Activated CD4-positive, alpha-beta T cell treated with anti-CD3 and anti-CD28 coated beads for 36 hours (primary cell): ENCODE data around the gene DCLK2. TPM values are rescaled to one million over a fixed set of nuclear protein-coding genes. Genes with fewer than 3 reads are reported as not detected.
A peak's percentile ranks its signal among the peaks of the same experiment; 100 is the strongest.

Experiments used
- ATAC-seq: fragments of 200-7000 bp; cut with Tn5 transposase; one replicate; pipeline ENCODE4 v1.10.0; 2021; ENCODE audit warnings: mild to moderate bottlenecking, moderate library complexity
- CTCF ChIA-PET: fragments of 350-600 bp; sonication (Branson Sonifier 250); formaldehyde crosslinking; loops from one replicate; lab custom pipeline; 2021; ENCODE audit warnings: antibody characterized with exemption; lab: Charles Lee
- POLR2A ChIA-PET: fragments of 350-600 bp; sonication (Branson Sonifier 250); formaldehyde crosslinking; loops from one replicate; lab custom pipeline; 2021; ENCODE audit warnings: antibody characterized with exemption, inconsistent platforms; lab: Charles Lee
- DNase-seq: peaks from one replicate; pipeline ENCODE4 v3.0.0-alpha.2; 2020
- H3K27ac Mint-ChIP-seq: one replicate; pipeline ENCODE4 v1.8.0; 2021; ENCODE audit warnings: mixed read lengths
- H3K27me3 Mint-ChIP-seq: one replicate; pipeline ENCODE4 v1.8.0; 2021; ENCODE audit warnings: mixed read lengths
- H3K36me3 Mint-ChIP-seq: one replicate; pipeline ENCODE4 v1.8.0; 2021; ENCODE audit warnings: low read depth, mixed read lengths
- H3K4me1 Mint-ChIP-seq: one replicate; pipeline ENCODE4 v1.8.0; 2021; ENCODE audit warnings: mixed read lengths
- H3K4me3 Mint-ChIP-seq: one replicate; pipeline ENCODE4 v1.8.0; 2021; ENCODE audit warnings: mild to moderate bottlenecking, moderate library complexity, mixed read lengths
- H3K9me3 Mint-ChIP-seq: one replicate; pipeline ENCODE4 v1.8.0; 2021; ENCODE audit warnings: low read depth, mixed read lengths
- intact Hi-C, 2 experiments: fragments of 100-400 bp; cut with DNase I in 1 of 2; cut with micrococcal nuclease in 1 of 2; formaldehyde crosslinking; loops; one replicate each; pipeline versions ENCODE4 v1.14.2 to v1.15.1; 2022 to 2024; cut with DNase I, micrococcal nuclease
- total RNA-seq, 2 experiments: library from RNA; stranded (reverse); gene quantifications; one replicate each; pipeline ENCODE4 v1.2.3, GENCODE V29; 2021

DCLK2 gene
- total RNA-seq, 2 experiments from 2014 or later, result not detected

DNA sequence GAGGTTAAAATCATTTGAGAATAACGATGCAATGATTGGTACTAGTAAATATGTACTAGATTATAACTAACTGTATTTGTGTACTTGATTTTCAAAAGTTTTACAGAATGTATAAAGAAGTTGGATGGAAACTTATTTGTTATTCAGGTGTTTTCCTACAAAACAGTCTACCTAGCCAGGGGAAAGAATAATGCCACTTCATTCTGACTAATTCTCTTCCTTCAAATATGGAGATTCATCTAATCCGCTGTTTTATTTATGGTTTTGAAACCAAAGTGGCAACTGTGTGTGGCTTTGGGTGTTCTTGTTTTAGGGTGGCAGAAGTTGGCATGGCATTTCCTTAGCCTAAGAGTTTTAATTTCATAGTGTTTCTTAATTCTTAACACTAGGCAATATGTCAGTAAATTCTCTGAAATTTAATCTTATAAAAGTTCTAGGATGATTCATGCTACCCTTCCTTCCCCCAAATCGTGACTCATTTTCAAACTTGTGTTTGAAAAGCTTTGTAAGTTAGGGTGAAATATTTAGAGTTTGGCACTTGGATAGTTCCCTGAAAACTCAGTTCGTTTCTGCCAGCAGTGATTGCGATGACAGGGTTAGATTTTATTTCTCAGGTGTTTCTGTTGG is 62.6 kb downstream of the DCLK2 start:
- ATAC-seq, result peak; percentile 42
- Mint-ChIP-seq H3K4me3 (no peak overlapping the region), H3K27ac (no peak overlapping the region), H3K9me3 (no peaks in the 10 kb centered on the region), H3K36me3 (no peaks in the 10 kb centered on the region), H3K4me1 (peaks cover 6% of the 10 kb centered on the region), H3K27me3 (no peaks in the 10 kb centered on the region)
- ChIA-PET POLR2A (no interaction called here), CTCF (no interaction called here)
- no peak for DNase-seq
- intact Hi-C loops, result no loop called here

DNA sequence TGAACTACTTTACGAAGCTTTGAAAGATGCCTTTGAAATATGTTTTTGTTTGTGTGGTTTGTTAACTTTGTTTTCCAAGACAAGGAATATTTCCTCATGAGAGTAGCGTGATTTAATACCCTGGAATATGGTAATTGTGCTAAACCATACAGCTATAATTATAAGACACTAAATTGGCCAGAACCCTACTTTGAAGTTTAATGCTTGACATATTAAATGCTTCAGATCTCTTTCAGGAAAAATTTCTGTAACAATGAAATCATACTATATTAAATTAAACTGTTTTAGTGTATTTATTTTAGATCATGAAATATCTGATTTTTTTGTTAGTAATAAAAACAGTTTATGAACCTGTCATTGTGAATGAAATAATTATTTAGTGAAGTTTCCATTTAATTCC is 63.5 kb downstream of the DCLK2 start:
- Mint-ChIP-seq H3K36me3 (no peaks in the 10 kb centered on the region), H3K9me3 (no peaks in the 10 kb centered on the region), H3K27ac (no peak overlapping the region), H3K4me1 (peaks cover 6% of the 10 kb centered on the region), H3K27me3 (no peaks in the 10 kb centered on the region), H3K4me3 (no peak overlapping the region)
- CTCF ChIA-PET, result no interaction called here
- no peak for ATAC-seq
- intact Hi-C loops, result no loop called here
- DNase-seq, result no peak
- POLR2A ChIA-PET, result no interaction called here

DNA sequence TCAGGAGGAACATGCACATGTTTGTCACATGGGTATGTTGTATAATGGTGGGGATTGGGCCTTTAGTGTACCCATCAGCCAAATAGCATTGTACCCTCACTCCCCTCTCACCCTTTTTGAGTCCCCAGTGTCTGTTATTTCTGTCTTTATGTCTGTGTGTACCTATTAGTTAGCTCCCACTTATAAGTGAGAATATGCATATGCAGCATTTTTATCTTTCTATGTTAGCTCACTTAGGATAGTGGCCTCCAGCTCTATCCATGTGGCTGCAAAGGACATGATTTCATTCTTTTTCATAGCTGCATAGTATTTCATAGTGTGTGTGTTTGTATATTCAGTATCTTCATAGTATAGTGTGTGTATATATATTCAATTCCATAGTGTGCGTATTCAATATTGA is 64.6 kb downstream of the DCLK2 start:
- ChIA-PET POLR2A (no interaction called here), CTCF (interaction anchor here (0.7 kb wide), 1 partner anchor 139 kb away, joined by 3 read pairs; no protein-coding TSS in a partner anchor)
- Mint-ChIP-seq H3K36me3 (no peaks in the 10 kb centered on the region), H3K27ac (no peak overlapping the region), H3K4me1 (peaks cover 6% of the 10 kb centered on the region), H3K4me3 (no peak overlapping the region), H3K27me3 (no peaks in the 10 kb centered on the region), H3K9me3 (no peaks in the 10 kb centered on the region)
- intact Hi-C loops, result no loop called here
- no peak for DNase-seq
- no peak for ATAC-seq

DNA sequence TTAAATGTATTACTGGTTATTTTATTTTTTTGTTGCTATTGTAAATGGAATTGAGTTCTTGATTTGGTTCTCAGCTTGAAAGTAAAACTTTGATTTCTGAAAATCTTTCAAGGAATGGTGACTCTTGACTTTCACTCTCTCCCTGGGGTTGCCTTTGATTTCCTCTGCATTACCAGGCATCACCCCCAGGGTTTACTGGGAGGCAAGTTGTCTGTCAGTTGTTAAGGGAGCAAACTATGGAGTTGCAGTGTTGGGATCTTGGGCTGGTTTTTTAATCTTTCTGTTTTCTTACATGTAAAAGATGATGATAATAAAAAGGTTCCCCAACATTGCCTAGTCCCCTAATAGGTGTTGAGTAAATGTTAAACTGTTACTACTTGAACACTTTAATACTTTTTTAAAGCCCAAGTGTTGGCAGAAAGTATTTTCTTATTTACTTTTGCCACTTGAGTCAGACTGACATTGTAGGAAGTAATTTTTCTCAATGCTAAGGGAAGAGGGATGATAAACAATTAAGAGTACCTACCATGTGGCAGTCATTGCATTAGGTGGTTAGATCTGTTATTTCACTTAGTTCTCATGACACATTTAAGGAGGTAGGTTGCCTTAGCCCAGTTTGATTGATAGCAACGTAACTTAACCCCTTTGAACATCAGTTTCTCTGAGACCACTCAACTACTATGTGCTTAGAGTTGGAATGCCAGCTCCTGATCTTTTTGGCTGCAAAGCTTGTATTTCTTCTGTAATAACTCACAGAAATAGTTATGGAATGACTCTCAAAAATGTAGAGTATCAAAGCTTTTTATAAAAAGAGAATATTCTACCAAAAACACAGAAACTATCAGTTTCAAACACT is 67.1 kb downstream of the DCLK2 start:
- POLR2A ChIA-PET, result no interaction called here
- Mint-ChIP-seq H3K9me3 (no peaks in the 10 kb centered on the region), H3K27ac (no peak overlapping the region), H3K36me3 (no peaks in the 10 kb centered on the region), H3K27me3 (peaks cover 2% of the 10 kb centered on the region), H3K4me3 (no peak overlapping the region), H3K4me1 (peaks cover 6% of the 10 kb centered on the region)
- intact Hi-C loops, result no loop called here
- no peak for ATAC-seq
- DNase-seq, result no peak
- CTCF ChIA-PET, result no interaction called here

DNA sequence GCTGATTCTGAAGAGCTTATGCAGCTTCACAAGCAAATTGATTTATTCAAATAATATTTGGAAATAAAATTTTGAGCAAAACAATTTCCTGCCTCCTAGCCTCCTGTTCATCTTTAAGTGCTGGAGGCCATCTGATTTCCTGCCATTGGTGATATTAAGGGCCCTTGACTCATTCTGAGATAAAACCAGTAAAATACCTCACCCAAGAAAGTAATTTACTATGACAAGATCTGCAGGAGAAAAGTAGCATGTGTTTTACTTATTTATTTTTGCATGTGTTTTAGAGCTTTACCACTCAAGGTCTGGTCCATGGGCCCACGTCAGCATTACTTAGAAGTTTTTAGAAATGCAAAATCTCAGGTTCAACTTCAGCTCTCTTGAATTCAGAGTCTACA is 67.7 kb downstream of the DCLK2 start:
- no peak overlapping the region for H3K27ac Mint-ChIP-seq
- H3K36me3 Mint-ChIP-seq, result no peaks in the 10 kb centered on the region
- ATAC-seq (no peak), DNase-seq (no peak)
- intact Hi-C loops, result no loop called here
- ChIA-PET POLR2A (no interaction called here), CTCF (no interaction called here)
- no peak overlapping the region for H3K4me3 Mint-ChIP-seq
- H3K27me3 Mint-ChIP-seq, result peaks cover 2% of the 10 kb centered on the region
- H3K4me1 Mint-ChIP-seq, result peaks cover 6% of the 10 kb centered on the region
- H3K9me3 Mint-ChIP-seq, result no peaks in the 10 kb centered on the region

DNA sequence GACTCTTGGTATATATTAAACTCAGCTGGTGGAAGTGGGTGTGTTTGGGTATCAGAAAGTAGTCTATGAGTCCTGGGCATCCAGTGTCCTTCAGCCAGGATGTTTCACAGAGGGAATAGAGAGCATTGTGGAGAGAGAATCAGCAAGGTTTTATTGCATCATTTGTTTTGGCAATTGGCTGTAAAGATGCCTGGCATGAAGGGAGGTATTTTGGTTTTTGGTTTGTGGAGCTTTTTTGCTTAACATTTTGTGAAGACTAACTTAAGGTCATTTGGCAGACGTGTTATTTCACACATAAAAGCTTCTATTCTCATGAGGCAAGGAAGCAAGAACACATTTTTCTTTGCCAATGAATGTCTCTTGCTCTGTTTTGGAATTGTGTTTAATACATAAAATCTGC is 71.1 kb downstream of the DCLK2 start:
- H3K27ac Mint-ChIP-seq, result no peak overlapping the region
- intact Hi-C loops, result no loop called here
- POLR2A ChIA-PET, result no interaction called here

DNA sequence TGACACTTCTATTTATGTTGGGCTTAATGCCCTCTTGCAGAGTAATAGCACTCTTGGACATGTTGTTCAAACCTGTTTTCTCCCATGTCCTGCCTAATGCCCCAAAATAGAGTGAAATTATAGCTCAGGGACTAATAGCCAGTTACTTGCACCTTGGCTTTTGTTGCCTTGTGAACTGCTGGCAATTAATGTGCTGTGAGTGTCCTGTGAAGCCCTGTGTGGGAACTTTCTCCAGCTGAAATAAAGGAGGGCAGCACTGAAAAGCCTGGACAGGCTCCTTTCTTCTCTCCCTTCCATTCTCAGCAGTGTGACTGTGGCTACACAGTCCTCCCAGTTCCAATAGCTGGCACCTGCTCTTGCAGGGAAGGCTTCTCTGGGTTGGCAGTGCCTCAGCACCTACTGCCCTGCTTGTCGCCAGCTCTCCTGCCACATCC is 72.4 kb downstream of the DCLK2 start:
- CTCF ChIA-PET, result no interaction called here
- Mint-ChIP-seq H3K4me1 (no peaks in the 10 kb centered on the region), H3K36me3 (no peaks in the 10 kb centered on the region), H3K27me3 (peaks cover 2% of the 10 kb centered on the region), H3K4me3 (no peak overlapping the region), H3K27ac (no peak overlapping the region), H3K9me3 (no peaks in the 10 kb centered on the region)
- DNase-seq (no peak), ATAC-seq (no peak)
- intact Hi-C loops, result no loop called here
- POLR2A ChIA-PET, result no interaction called here

More for the DNA sequence above, 71.1 kb downstream of the DCLK2 start:
- DNase-seq (no peak), ATAC-seq (no peak)
- H3K36me3 Mint-ChIP-seq, result no peaks in the 10 kb centered on the region
- CTCF ChIA-PET, result no interaction called here
- H3K9me3 Mint-ChIP-seq, result no peaks in the 10 kb centered on the region
- H3K4me3 Mint-ChIP-seq, result no peak overlapping the region
- H3K27me3 Mint-ChIP-seq, result peaks cover 2% of the 10 kb centered on the region
- H3K4me1 Mint-ChIP-seq, result no peaks in the 10 kb centered on the region

DNA sequence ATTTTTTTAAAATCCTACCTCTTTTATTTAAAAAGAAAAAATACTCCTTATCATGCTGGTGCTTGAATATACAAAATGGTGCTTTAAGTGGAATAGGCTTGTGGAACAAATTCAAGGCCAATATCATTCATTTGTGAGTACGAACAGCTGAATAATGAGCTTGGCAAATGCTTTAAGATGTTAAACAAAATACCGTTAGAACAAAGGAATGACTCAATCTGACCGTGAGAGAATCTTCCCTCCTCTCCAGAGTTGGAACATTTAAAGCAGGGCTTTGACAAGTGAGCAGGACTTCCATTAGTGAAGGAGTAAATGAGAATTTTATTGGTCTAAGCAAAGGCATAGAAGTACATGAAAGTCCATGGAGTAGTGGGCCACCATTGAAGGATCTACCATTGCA is 74.5 kb downstream of the DCLK2 start:
- Mint-ChIP-seq H3K36me3 (no peaks in the 10 kb centered on the region), H3K4me3 (no peak overlapping the region), H3K9me3 (no peaks in the 10 kb centered on the region), H3K27ac (no peak overlapping the region), H3K27me3 (peaks cover 2% of the 10 kb centered on the region), H3K4me1 (no peaks in the 10 kb centered on the region)
- DNase-seq (no peak), ATAC-seq (no peak)
- ChIA-PET POLR2A (no interaction called here), CTCF (no interaction called here)
- intact Hi-C loops, result no loop called here

DNA sequence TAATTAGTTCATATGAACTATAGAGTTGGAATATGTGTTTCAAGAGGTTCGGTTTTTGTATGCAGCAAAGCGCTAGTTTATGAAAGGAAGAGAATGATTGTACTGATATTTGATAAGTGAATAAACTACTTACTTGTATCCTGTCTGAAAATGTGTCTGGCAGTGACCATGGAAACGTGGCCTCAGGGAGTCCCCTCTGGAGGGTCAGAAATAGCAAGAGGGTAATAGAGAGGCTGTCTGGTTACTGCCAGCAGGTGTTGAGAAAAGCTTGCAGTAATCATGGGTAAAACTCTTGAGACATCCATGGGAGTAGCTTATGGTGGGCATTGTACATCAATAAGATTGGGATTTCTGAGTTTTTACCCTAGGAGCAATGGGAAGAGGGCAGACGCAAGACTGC is 77.1 kb downstream of the DCLK2 start:
- H3K27ac Mint-ChIP-seq, result no peak overlapping the region
- no peak overlapping the region for H3K4me3 Mint-ChIP-seq
- ChIA-PET CTCF (no interaction called here), POLR2A (no interaction called here)
- no peaks in the 10 kb centered on the region for H3K36me3 Mint-ChIP-seq
- ATAC-seq, result no peak
- no peak for DNase-seq
- intact Hi-C loops, result no loop called here
- H3K9me3 Mint-ChIP-seq, result no peaks in the 10 kb centered on the region
- no peaks in the 10 kb centered on the region for H3K27me3 Mint-ChIP-seq
- H3K4me1 Mint-ChIP-seq, result no peaks in the 10 kb centered on the region

DNA sequence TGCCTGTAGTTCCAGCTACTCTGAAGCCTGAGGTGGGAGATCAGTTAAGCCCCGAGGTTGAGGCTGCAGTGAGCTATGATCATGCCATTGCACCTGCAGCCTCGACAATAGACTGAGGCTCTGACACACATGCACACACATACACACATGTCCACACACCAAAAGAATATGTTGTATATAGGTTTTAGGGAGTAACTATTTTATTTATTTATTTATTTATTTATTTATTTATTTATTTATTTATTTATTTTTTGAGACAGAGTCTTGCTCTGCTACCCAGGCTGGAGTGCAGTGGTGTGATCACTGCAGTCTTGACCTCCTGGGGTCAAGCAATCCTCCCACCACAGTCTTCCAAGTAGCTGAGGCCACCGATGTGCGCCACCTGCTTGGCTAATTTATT is 78.3 kb downstream of the DCLK2 start:
- Mint-ChIP-seq H3K9me3 (no peaks in the 10 kb centered on the region), H3K4me1 (no peaks in the 10 kb centered on the region), H3K27me3 (no peaks in the 10 kb centered on the region), H3K4me3 (no peak overlapping the region), H3K27ac (no peak overlapping the region), H3K36me3 (no peaks in the 10 kb centered on the region)
- intact Hi-C loops, result no loop called here
- ChIA-PET CTCF (no interaction called here), POLR2A (no interaction called here)
- ATAC-seq, result no peak
- DNase-seq, result no peak

DNA sequence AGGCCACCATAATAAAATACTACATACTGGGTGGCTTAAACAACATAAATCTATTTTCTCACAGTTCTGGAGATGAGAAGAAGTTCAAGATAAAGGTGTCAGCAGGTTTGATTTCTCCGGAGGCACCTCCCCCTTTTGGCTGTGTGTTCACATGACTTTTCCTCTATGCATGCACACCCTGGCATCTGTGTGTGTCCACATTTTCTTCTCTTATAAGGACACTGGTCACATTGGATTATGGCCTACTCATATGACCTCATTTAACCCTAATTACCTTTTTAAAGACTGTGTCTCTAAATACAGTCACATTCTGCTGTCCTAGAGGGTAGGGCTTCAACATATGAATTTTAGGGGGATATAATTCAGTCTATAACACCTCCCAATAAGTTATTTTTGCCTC is 79.8 kb downstream of the DCLK2 start:
- Mint-ChIP-seq H3K27ac (no peak overlapping the region), H3K4me1 (no peaks in the 10 kb centered on the region), H3K27me3 (no peaks in the 10 kb centered on the region), H3K4me3 (no peak overlapping the region), H3K9me3 (no peaks in the 10 kb centered on the region), H3K36me3 (no peaks in the 10 kb centered on the region)
- CTCF ChIA-PET, result no interaction called here
- ATAC-seq (no peak), DNase-seq (no peak)
- POLR2A ChIA-PET, result no interaction called here
- intact Hi-C loops, result no loop called here

DNA sequence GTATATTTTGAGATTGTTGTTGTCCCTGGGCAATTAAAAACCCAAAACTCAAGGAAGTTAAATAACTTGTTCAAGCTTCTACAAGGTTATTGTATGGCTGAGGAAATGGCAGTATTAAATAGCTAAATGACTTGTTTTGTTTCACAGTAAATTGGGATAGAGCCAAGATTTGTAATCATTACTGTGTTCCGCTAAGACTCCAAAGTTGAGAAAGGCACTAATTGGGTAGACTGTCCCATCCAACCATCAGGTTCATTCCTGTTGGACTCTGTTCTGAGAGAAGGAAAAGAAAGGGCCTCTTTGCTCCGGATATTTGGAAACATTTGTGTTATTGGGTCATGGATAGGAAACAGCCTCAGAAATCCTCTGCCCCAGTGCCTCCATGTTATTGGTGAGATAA is 82.2 kb downstream of the DCLK2 start:
- H3K36me3 Mint-ChIP-seq, result no peaks in the 10 kb centered on the region
- H3K27me3 Mint-ChIP-seq, result no peaks in the 10 kb centered on the region
- no peaks in the 10 kb centered on the region for H3K4me1 Mint-ChIP-seq
- H3K4me3 Mint-ChIP-seq, result no peak overlapping the region
- no peak overlapping the region for H3K27ac Mint-ChIP-seq
- ATAC-seq (no peak), DNase-seq (no peak)
- ChIA-PET POLR2A (no interaction called here), CTCF (no interaction called here)
- intact Hi-C loops, result no loop called here
- no peaks in the 10 kb centered on the region for H3K9me3 Mint-ChIP-seq
